WTC11 (cell line): ENCODE measurements around the gene ANKRD33B. TPM values are rescaled to one million over a fixed set of nuclear protein-coding genes. Genes with fewer than 3 reads are reported as not detected.
"Not testable (repeated sequence)": the region's sequence is repeated elsewhere in the genome, so short reads cannot be mapped to it uniquely, and the experiment has no call there.

Source experiments
- ATAC-seq: fragments of 200-7000 bp; cut with Tn5 transposase; 2 replicates; pipeline ENCODE4 v1.10.0; 2021; ENCODE audit warnings: mild to moderate bottlenecking, moderate library complexity
- CTCF ChIA-PET: fragments of 300-600 bp; sonication (Branson Sonifier 250); formaldehyde crosslinking; loops from one replicate; lab custom pipeline; 2021; ENCODE audit warnings: antibody characterized with exemption; lab: Charles Lee
- POLR2A ChIA-PET: fragments of 350-600 bp; sonication (Branson Sonifier 250); formaldehyde crosslinking; loops from one replicate; lab custom pipeline; 2021; ENCODE audit warnings: antibody characterized with exemption; lab: Charles Lee
- DNase-seq: peaks from one replicate; pipeline ENCODE4 v3.0.0; 2021; ENCODE audit warnings: low spot score
- H3K27ac Mint-ChIP-seq: 2 replicates; pipeline ENCODE4 v1.8.0; 2021; ENCODE audit warnings: mixed read lengths
- H3K27me3 Mint-ChIP-seq: 2 replicates; pipeline ENCODE4 v1.8.0; 2021; ENCODE audit warnings: low read depth, mild to moderate bottlenecking, moderate library complexity, mixed read lengths
- H3K36me3 Mint-ChIP-seq: 2 replicates; pipeline ENCODE4 v1.8.0; 2021; ENCODE audit warnings: mixed read lengths
- H3K4me1 Mint-ChIP-seq: 2 replicates; pipeline ENCODE4 v1.8.0; 2022; ENCODE audit warnings: mixed read lengths
- H3K4me3 Mint-ChIP-seq: 2 replicates; pipeline ENCODE4 v1.8.0; 2021; ENCODE audit warnings: mild to moderate bottlenecking, moderate library complexity, mixed read lengths
- H3K9me3 Mint-ChIP-seq: 2 replicates; pipeline ENCODE4 v1.8.0; 2021; ENCODE audit warnings: mixed read lengths
- ATF6 ChIP-seq: sonication (generic); formaldehyde crosslinking; IDR thresholded peaks from 2 replicates; pipeline ENCODE4 v1.8.1; 2023; ENCODE audit warnings: mild to moderate bottlenecking, missing genetic modification reagents
- CREB1 ChIP-seq: sonication (generic); formaldehyde crosslinking; IDR thresholded peaks from 2 replicates; pipeline ENCODE4 v1.8.0; 2023; ENCODE audit warnings: mild to moderate bottlenecking, missing genetic modification reagents
- E2F1 ChIP-seq: sonication (generic); formaldehyde crosslinking; IDR thresholded peaks from 2 replicates; pipeline ENCODE4 v1.8.0; 2022; ENCODE audit warnings: mild to moderate bottlenecking, missing genetic modification reagents
- EMX1 ChIP-seq: fragments of 250-450 bp; sonication (Bioruptor Pico); IDR thresholded peaks from 2 replicates; pipeline ENCODE4 v1.8.0; 2021; ENCODE audit warnings: mild to moderate bottlenecking
- ESRRA ChIP-seq: sonication (generic); formaldehyde crosslinking; IDR thresholded peaks from 2 replicates; pipeline ENCODE4 v1.8.1; 2022; ENCODE audit warnings: mild to moderate bottlenecking, missing genetic modification reagents, borderline replicate concordance
- ETV6 ChIP-seq: sonication (generic); formaldehyde crosslinking; IDR thresholded peaks from 2 replicates; pipeline ENCODE4 v1.8.1; 2022; ENCODE audit warnings: mild to moderate bottlenecking, missing genetic modification reagents
- FOXK1 ChIP-seq: sonication (generic); formaldehyde crosslinking; IDR thresholded peaks from 2 replicates; pipeline ENCODE4 v1.8.0; 2022; ENCODE audit warnings: mild to moderate bottlenecking, moderate library complexity, missing genetic modification reagents
- FOXP1 ChIP-seq: sonication (generic); formaldehyde crosslinking; IDR thresholded peaks from 2 replicates; pipeline ENCODE4 v1.8.0; 2022; ENCODE audit warnings: missing genetic modification reagents, mild to moderate bottlenecking, moderate library complexity, borderline replicate concordance
- FOXP4 ChIP-seq: sonication (generic); formaldehyde crosslinking; IDR thresholded peaks from 2 replicates; pipeline ENCODE4 v1.8.0; 2022; ENCODE audit warnings: mild to moderate bottlenecking, missing genetic modification reagents
- HMGA2 ChIP-seq: fragments of 250-450 bp; sonication (Bioruptor Pico); IDR thresholded peaks from 2 replicates; pipeline ENCODE4 v1.4.0; 2021; ENCODE audit warnings: mild to moderate bottlenecking, moderate library complexity
- KAT7 ChIP-seq: sonication (generic); formaldehyde crosslinking; IDR thresholded peaks from 2 replicates; pipeline ENCODE4 v1.8.1; 2023; ENCODE audit warnings: missing genetic modification reagents, mild to moderate bottlenecking, borderline replicate concordance
- OVOL2 ChIP-seq: fragments of 250-450 bp; sonication (Bioruptor Pico); IDR thresholded peaks from 2 replicates; pipeline ENCODE4 v1.9.0; 2021; ENCODE audit warnings: mild to moderate bottlenecking, borderline replicate concordance
- PRDM15 ChIP-seq: sonication (generic); formaldehyde crosslinking; IDR thresholded peaks from 2 replicates; pipeline ENCODE4 v1.8.0; 2022; ENCODE audit warnings: missing genetic modification reagents
- SP1 ChIP-seq: sonication (generic); formaldehyde crosslinking; conservative IDR thresholded peaks from 2 replicates; pipeline ENCODE4 v1.8.1; 2022; ENCODE audit warnings: missing genetic modification reagents
- TEAD1 ChIP-seq: sonication (generic); formaldehyde crosslinking; IDR thresholded peaks from 2 replicates; pipeline ENCODE4 v1.8.0; 2022; ENCODE audit warnings: mild to moderate bottlenecking, missing genetic modification reagents
- TEAD4 ChIP-seq: sonication (generic); formaldehyde crosslinking; IDR thresholded peaks from 2 replicates; pipeline ENCODE4 v1.8.0; 2022; ENCODE audit warnings: mild to moderate bottlenecking, missing genetic modification reagents
- USF1 ChIP-seq: sonication (generic); formaldehyde crosslinking; IDR thresholded peaks from 2 replicates; pipeline ENCODE4 v1.8.0; 2022; ENCODE audit warnings: mild to moderate bottlenecking, missing genetic modification reagents
- ZNF423 ChIP-seq: fragments of 250-450 bp; sonication (Bioruptor Pico); IDR thresholded peaks from 2 replicates; pipeline ENCODE4 v2.1.2; 2022; ENCODE audit warnings: mild to moderate bottlenecking, moderate library complexity
- ZNF512 ChIP-seq: sonication (generic); formaldehyde crosslinking; IDR thresholded peaks from 2 replicates; pipeline ENCODE4 v1.8.1; 2022; ENCODE audit warnings: missing genetic modification reagents, borderline replicate concordance
- total RNA-seq: library from RNA; stranded (reverse); gene quantifications from 3 replicates; pipeline ENCODE4 v1.2.3, GENCODE V29; 2021

Gene ANKRD33B
- total RNA-seq, 1 experiment from 2014 or later = 9.2 TPM

GRCh38 chr5:10563945-10564837, at the start of gene ANKRD33B (continued):
- TF ChIP-seq E2F1 (no peak), FOXK1 (CRISPR knock-in tag) (no peak), ESRRA (no peak), FOXP4 (CRISPR knock-in tag) (0 out of 2 replicates have a peak, but pooled peaks have one; percentile 21), TEAD4 (CRISPR knock-in tag) (no peak), TEAD1 (CRISPR knock-in tag) (no peak; the same call in 1 of the 2 replicates), KAT7 (no peak), HMGA2 (no peak), FOXP1 (CRISPR knock-in tag) (no peak), ETV6 (0 out of 2 replicates have a peak, but pooled peaks have one; percentile 33), SP1 (peak; percentile 48), OVOL2 (CRISPR knock-in tag) (no peak), ZNF423 (CRISPR knock-in tag) (peak; percentile 70), CREB1 (CRISPR knock-in tag) (no peak), ATF6 (CRISPR knock-in tag) (no peak), USF1 (no peak), ZNF512 (CRISPR knock-in tag) (no peak), EMX1 (CRISPR knock-in tag) (no peak), PRDM15 (CRISPR knock-in tag) (no peak)
- TF ChIP-seq, all 79 proteins: peak for 6

GRCh38 chr5:10514572-10514971, 49.3 kb upstream of the ANKRD33B start:
- H3K4me3 Mint-ChIP-seq, H3K27me3 Mint-ChIP-seq, ATAC-seq, POLR2A ChIA-PET, H3K9me3 Mint-ChIP-seq, H3K36me3 Mint-ChIP-seq, DNase-seq, H3K27ac Mint-ChIP-seq: not testable (repeated sequence)
- peaks cover 11% of the 10 kb centered on the region for H3K4me1 Mint-ChIP-seq
- CTCF ChIA-PET = interaction anchor here (0.6 to 1.7 kb wide), 6 partner anchors 12 to 1150 kb away, joined by 3 to 8 read pairs (median 4); no protein-coding TSS in a partner anchor
